ENCODE data around the gene PCOLCE2.

DNA sequence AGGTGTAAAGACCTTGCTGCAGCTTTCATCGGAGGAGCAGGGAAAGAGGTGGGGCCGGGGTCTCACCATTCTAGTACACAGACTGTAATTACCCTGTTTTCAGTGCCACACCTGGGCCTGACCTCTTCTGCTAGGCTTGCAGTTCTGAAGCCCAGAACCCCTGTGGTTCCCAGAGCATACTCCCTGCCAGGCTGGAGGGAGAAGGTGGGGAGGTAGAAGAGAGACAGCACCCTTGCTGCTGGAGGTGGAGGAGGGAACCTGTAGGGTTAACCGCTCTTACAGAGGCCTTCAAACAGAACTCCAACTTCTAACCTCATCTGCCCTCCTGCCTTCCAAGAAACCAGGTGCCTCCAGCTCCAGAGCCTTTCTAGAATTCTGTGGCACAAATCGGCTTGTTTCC, 27.0 kb downstream of the PCOLCE2 start:
- TF ChIP-seq CTCF (IDR thresholded peaks at IDR 0.05) = no peak
- TF ChIP-seq POLR2A (IDR thresholded peaks at IDR 0.05) = no peak

Measured in testis (tissue), 2 donors.